GM18861 (cell line): ENCODE results near the gene KIAA0825.
"Not testable (repeated sequence)": the region's sequence is repeated elsewhere in the genome, so short reads cannot be mapped to it uniquely, and the experiment has no call there.

ENCODE experiments used
- ATAC-seq: cut with Tn5 transposase; IDR thresholded peaks from one replicate; pipeline ENCODE4 v1.9.1; 2021; ENCODE audit not compliant: unreplicated experiment

KIAA0825 gene

GRCh38 chr5:94197970-94198369 lies 420.4 kb downstream of the KIAA0825 start:
- no peak for ATAC-seq

GRCh38 chr5:94196953-94197352 lies 421.5 kb downstream of the KIAA0825 start:
- no peak for ATAC-seq

GRCh38 chr5:94192658-94193391 lies 425.6 kb downstream of the KIAA0825 start:
- ATAC-seq = no peak

DNA sequence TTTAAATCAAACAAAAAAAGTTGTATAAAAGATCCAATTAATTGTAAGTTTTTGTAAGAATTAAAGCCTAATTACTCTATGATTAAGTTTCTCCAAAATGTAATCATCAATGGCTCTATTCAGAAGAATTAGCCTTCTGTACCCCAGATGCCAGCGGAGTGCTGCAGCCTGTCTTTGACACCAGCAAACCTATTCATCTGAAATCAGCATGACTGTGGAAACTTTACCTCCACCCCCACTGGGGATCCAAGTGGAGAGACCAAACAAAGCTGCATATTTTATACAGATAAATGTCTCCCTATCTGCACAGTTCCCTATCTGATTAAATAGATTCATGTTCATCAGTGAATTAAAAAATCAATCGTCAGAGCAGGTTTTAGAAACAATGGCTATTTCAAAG lies 426.8 kb downstream of the KIAA0825 start:
- no peak for ATAC-seq

DNA sequence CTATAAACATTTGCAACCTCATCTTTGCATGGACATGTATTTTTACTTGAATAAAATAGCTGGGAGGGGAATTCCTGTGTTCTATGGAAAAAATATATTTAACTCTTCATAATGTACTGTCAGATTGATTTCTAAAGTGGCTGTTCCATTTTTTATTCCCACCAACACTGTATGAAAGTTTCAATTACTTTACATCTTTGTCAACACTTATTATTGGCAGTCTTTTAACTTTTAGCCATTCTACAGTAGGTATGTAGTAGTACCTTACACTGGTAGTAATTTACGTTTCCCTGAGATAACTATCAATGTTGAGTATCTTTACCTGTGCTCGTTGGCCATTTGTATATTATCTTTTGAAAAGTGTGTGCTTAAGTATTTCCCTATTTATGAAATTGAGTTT lies 429.7 kb downstream of the KIAA0825 start:
- ATAC-seq = no peak

DNA sequence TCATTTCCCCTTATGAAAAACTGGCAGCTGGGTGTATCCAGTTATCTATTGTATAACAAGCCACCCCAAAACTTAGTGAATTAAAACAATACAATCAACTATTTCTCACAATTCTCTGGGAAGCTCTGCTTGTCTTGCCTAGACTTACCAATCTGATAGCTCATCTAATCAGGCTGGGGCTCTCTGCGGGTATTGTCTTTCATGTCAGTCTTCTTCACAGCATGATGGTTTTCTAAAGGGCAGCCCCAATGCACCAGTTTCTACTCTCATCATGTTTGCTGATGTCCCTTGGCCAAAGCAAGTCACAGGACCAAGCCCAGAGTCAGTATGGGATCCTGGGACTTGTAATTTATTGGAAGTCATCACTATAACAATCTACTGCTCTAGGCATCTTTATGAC lies 433.5 kb downstream of the KIAA0825 start:
- ATAC-seq = no peak

DNA sequence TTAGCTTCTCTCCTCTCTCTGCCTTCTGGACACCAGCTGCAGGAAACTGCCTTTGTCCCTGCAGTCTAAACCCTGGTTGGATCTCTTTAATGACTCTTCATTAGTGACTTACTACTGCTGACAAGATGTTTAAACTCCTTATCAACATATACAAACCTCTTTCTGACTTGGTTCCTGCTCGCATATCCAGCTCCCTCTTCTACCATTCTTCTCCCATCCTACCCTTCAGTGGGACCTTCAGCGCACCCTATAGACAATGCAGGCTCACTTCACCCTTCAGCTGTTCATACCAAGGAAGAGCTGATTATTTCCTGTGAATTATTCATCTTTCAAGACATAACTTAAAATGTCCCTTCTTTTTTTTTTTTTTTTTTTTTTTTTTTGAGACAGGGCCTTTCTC lies 436.5 kb downstream of the KIAA0825 start:
- peak; percentile 49 for ATAC-seq

GRCh38 chr5:94180761-94181160 lies 437.6 kb downstream of the KIAA0825 start:
- ATAC-seq = no peak

DNA sequence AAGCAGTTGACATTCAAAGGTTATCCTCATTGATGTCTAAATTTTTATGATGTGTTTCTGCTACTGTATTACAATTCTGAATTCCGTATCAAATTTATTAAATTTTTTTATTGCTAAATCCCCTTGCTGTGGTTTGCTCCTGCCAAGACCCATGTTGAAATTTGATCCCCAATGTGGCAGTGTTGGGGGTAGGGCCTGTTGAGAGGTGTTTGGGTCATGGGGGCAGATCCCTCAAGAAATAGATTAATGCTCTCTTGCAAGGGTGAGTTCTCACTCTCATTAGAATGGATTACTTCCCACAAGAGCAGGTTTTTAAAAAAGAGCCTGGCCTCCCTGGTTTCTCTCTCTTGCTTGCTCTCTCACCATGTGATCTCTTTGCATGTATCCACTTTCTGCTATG lies 442.5 kb downstream of the KIAA0825 start:
- ATAC-seq = no peak

DNA sequence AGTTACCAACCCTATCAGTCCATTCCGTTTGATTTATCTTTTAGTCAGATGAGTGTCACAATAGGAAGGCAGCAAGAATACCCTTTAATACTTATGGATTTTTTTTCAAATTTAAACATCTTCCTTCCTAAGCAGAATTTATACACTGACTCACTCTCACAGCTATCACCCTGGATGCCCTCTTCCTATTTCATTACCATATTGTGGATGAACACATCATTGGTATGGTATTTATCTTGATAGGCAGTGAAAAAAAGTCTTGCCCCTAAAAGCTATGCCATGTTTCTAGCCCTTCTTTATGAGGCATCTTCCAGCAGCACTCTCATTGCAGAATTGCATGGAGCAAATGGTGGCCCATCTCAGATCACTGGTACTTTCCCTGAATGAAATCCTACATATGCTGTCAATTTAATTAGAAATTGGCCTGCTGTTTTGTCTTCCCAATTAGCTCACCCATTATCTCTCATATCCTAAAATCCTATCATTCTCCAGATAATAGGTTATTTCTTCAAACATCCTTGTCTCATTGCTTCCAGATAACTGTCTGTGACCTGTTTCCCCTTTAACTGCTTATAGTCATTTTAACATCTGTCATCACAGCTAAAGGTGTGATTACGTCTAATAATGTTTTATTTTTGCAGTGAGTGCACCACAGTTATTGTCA lies 443.5 kb downstream of the KIAA0825 start:
- no peak for ATAC-seq

DNA sequence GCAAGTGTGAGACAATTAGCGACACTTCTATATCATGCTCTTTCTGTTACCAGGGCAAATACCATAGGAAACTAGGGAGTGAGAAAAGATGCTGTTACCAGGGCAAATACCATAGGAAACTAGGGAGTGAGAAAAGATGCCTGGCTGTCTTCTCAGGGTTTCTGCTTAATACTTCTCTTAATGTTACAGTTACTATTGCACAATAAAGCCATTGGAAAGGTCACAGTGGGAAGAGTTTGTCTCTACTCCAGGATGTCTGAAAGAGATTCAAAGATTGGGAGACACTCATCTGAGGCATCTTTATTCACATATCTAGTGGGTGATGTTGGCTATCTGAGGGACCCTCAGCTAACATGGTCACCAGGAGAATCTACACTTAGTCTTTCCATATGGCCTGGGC lies 445.3 kb downstream of the KIAA0825 start:
- ATAC-seq = no peak

DNA sequence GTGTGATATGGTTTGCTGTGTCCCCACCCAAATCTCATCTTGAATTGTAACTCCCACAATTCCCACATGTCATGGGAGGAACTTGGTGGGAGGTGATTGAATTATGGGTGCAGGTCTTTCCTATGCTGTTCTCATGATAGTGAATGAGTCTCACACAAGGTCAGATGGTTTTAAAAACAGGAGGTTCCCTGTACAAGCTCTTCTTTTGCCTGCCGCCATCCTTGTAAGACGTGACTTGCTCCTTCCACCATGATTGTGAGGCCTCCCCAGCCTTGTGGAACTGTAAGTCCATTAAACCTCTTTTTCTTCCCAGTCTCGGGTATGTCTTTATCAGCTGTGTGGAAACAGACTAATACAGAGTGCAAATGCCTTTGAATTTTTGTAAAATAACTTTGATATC lies 447.3 kb downstream of the KIAA0825 start:
- ATAC-seq = not testable (repeated sequence)

GRCh38 chr5:94170158-94170557 lies 448.2 kb downstream of the KIAA0825 start:
- ATAC-seq = not testable (repeated sequence)

GRCh38 chr5:94168151-94168550 lies 450.3 kb downstream of the KIAA0825 start:
- no peak for ATAC-seq

GRCh38 chr5:94161801-94162200 lies 456.6 kb downstream of the KIAA0825 start:
- ATAC-seq = no peak

GRCh38 chr5:94159144-94159543 lies 459.3 kb downstream of the KIAA0825 start:
- ATAC-seq = no peak

GRCh38 chr5:94157704-94158539 lies 460.5 kb downstream of the KIAA0825 start:
- ATAC-seq = no peak

GRCh38 chr5:94154672-94155071 lies 463.7 kb downstream of the KIAA0825 start:
- no peak for ATAC-seq

- no peak for ATAC-seq
Measured at GRCh38 chr5:94153736-94154450, 464.5 kb downstream of the KIAA0825 start.

- ATAC-seq = not testable (repeated sequence)
Measured at GRCh38 chr5:94143621-94144020, 474.8 kb downstream of the KIAA0825 start.

- ATAC-seq = no peak
Measured at GRCh38 chr5:94140300-94140699, 478.1 kb downstream of the KIAA0825 start.
